IMR-90 (cell line): ENCODE results near the gene ERN1. TPM values are rescaled to one million over a fixed set of nuclear protein-coding genes. Genes with fewer than 3 reads are reported as not detected.

Experiments used
- ATAC-seq: fragments of 200-7000 bp; cut with Tn5 transposase; 2 replicates; pipeline ENCODE4 v1.9.1; 2020; ENCODE audit warnings: low read depth, mild to moderate bottlenecking, moderate library complexity
- BruUV-seq: library from RNA; stranded (reverse); fragments of 400-500 nt; replicated peaks from 2 replicates; lab custom pipeline; 2021; lab: Mats Ljungman, UMichigan
- CTCF ChIA-PET: fragments of 300-600 bp; formaldehyde crosslinking; extraction: SDS; loops from one replicate; lab custom pipeline; 2021; ENCODE audit warnings: antibody characterized with exemption; lab: Yijun Ruan, JAX
- POLR2A ChIA-PET: fragments of 300-600 bp; sonication (Branson Sonifier 250); formaldehyde crosslinking; loops from one replicate; lab custom pipeline; 2022; ENCODE audit warnings: antibody characterized with exemption; ENCODE audit not compliant: unreplicated experiment; lab: Charles Lee
- DNase-seq: peaks from one replicate; pipeline ENCODE4 v3.0.0; 2013
- H2AFZ ChIP-seq: replicated peaks from 2 replicates; pipeline ENCODE3; 2013; ENCODE audit warnings: low read length, mild to moderate bottlenecking; ENCODE audit not compliant: poor library complexity
- H2AK5ac ChIP-seq: 2 replicates; pipeline ENCODE4 v1.6.1; 2013; ENCODE audit warnings: low read depth, low read length, inconsistent platforms
- H2AK9ac ChIP-seq: replicated peaks from 2 replicates; pipeline ENCODE3; 2013; ENCODE audit warnings: mild to moderate bottlenecking, low read depth, low read length, moderate library complexity; ENCODE audit not compliant: poor library complexity
- H2BK120ac ChIP-seq: 2 replicates; pipeline ENCODE4 v1.6.1; 2013; ENCODE audit warnings: low read depth, low read length, inconsistent platforms
- H2BK15ac ChIP-seq: 3 replicates; pipeline ENCODE4 v1.6.1; 2013; ENCODE audit warnings: low read depth, low read length, inconsistent platforms
- H2BK20ac ChIP-seq: 2 replicates; pipeline ENCODE4 v1.6.1; 2013; ENCODE audit warnings: low read depth, mild to moderate bottlenecking, inconsistent platforms, low read length, moderate library complexity
- H2BK5ac ChIP-seq: 2 replicates; pipeline ENCODE4 v1.6.1; 2013; ENCODE audit warnings: mild to moderate bottlenecking, low read depth, low read length, inconsistent platforms; ENCODE audit not compliant: poor library complexity, severe bottlenecking
- H3K14ac ChIP-seq: replicated peaks from 2 replicates; pipeline ENCODE4 v1.6.1; 2013; ENCODE audit warnings: low read depth, low read length, inconsistent platforms
- H3K18ac ChIP-seq: 2 replicates; pipeline ENCODE4 v1.6.1; 2013; ENCODE audit warnings: low read depth, low read length, control low read depth
- H3K23ac ChIP-seq: 2 replicates; pipeline ENCODE4 v1.6.1; 2013; ENCODE audit warnings: low read depth, low read length, inconsistent platforms
- H3K27ac ChIP-seq: 2 replicates; pipeline ENCODE4 v1.5.1; 2013; ENCODE audit warnings: mild to moderate bottlenecking, control low read depth, low read length; ENCODE audit not compliant: insufficient read depth
- H3K27me3 ChIP-seq: 2 replicates; pipeline ENCODE4 v1.6.1; 2013; ENCODE audit warnings: low read length; ENCODE audit not compliant: control insufficient read depth, insufficient read depth
- H3K36me3 ChIP-seq: 2 replicates; pipeline ENCODE4 v1.6.1; 2013; ENCODE audit warnings: low read length, mixed read lengths; ENCODE audit not compliant: control insufficient read depth, insufficient read depth
- H3K4ac ChIP-seq: 2 replicates; pipeline ENCODE4 v1.6.1; 2013; ENCODE audit warnings: low read depth, low read length, inconsistent platforms
- H3K4me1 ChIP-seq: 2 replicates; pipeline ENCODE4 v1.6.1; 2013; ENCODE audit warnings: low read length, mixed read lengths; ENCODE audit not compliant: control insufficient read depth, insufficient read depth
- H3K4me2 ChIP-seq: 2 replicates; pipeline ENCODE4 v1.6.1; 2013; ENCODE audit warnings: low read depth, mild to moderate bottlenecking, control low read depth, low read length, moderate library complexity
- H3K4me3 ChIP-seq: 2 replicates; pipeline ENCODE4 v1.5.1; 2013; ENCODE audit warnings: low read depth, mild to moderate bottlenecking, control low read depth, low read length, moderate library complexity; ENCODE audit not compliant: insufficient read depth
- H3K56ac ChIP-seq: 2 replicates; pipeline ENCODE4 v1.6.1; 2013; ENCODE audit warnings: low read length, inconsistent platforms; ENCODE audit not compliant: insufficient read depth; ENCODE audit errors: extremely low read depth
- H3K79me1 ChIP-seq, 2 experiments: 2 replicates each; pipeline ENCODE4 v1.6.1; 2013; ENCODE audit warnings: low read length in 2 of 2, inconsistent platforms in 1 of 2, low read depth in 1 of 2
- H3K9ac ChIP-seq: 2 replicates; pipeline ENCODE4 v1.6.1; 2013; ENCODE audit warnings: low read depth, low read length, control low read depth
- H3K9me1 ChIP-seq: 2 replicates; pipeline ENCODE4 v1.6.1; 2013; ENCODE audit warnings: low read length, inconsistent platforms; ENCODE audit not compliant: insufficient read depth
- H3K9me3 ChIP-seq: 2 replicates; pipeline ENCODE4 v1.6.1; 2013; ENCODE audit warnings: low read length; ENCODE audit not compliant: control insufficient read depth, insufficient read depth
- H4K20me1 ChIP-seq: 2 replicates; pipeline ENCODE4 v1.6.1; 2013; ENCODE audit warnings: low read length, inconsistent platforms; ENCODE audit not compliant: insufficient read depth
- H4K5ac ChIP-seq: 2 replicates; pipeline ENCODE4 v1.6.1; 2013; ENCODE audit warnings: mild to moderate bottlenecking, low read depth, low read length, control low read depth
- H4K8ac ChIP-seq, 2 experiments: 2 replicates each; pipeline ENCODE4 v1.6.1; 2013; ENCODE audit warnings: low read depth in 2 of 2, low read length in 2 of 2, control low read depth in 1 of 2, inconsistent platforms in 1 of 2
- H4K91ac ChIP-seq: 2 replicates; pipeline ENCODE4 v1.6.1; 2013; ENCODE audit warnings: low read depth, low read length, inconsistent platforms; ENCODE audit not compliant: insufficient read depth
- BHLHE40 ChIP-seq: fragments of 150-350 bp; IDR thresholded peaks from 2 replicates; pipeline ENCODE4 v1.6.1; 2016; ENCODE audit warnings: mild to moderate bottlenecking, low read depth, low read length
- CEBPB ChIP-seq: IDR thresholded peaks from 2 replicates; pipeline ENCODE4 v1.6.1; 2012; ENCODE audit warnings: low read depth, low read length, improper control_type of control experiment
- CHD1 ChIP-seq: IDR thresholded peaks from 2 replicates; pipeline ENCODE4 v1.6.1; 2012; ENCODE audit warnings: low read depth, low read length, improper control_type of control experiment
- FOS ChIP-seq: fragments of 150-350 bp; IDR thresholded peaks from 2 replicates; pipeline ENCODE4 v1.6.1; 2016; ENCODE audit warnings: low read depth, low read length
- MAZ ChIP-seq: IDR thresholded peaks from 2 replicates; pipeline ENCODE4 v1.6.1; 2012; ENCODE audit warnings: low read depth, mild to moderate bottlenecking, low read length, improper control_type of control experiment, moderate library complexity, borderline replicate concordance
- MXI1 ChIP-seq: IDR thresholded peaks from 2 replicates; pipeline ENCODE4 v1.6.1; 2012; ENCODE audit warnings: low read depth, mild to moderate bottlenecking, low read length, moderate library complexity, borderline replicate concordance
- NFE2L2 ChIP-seq: fragments of 150-350 bp; IDR thresholded peaks from 2 replicates; pipeline ENCODE4 v1.6.1; 2016; ENCODE audit warnings: low read depth, mild to moderate bottlenecking, low read length
- POLR2A ChIP-seq: IDR thresholded peaks from 2 replicates; pipeline ENCODE4 v1.6.1; 2012; ENCODE audit warnings: mild to moderate bottlenecking, low read depth, low read length
- RAD21 ChIP-seq: IDR thresholded peaks from 2 replicates; pipeline ENCODE4 v1.6.1; 2012; ENCODE audit warnings: low read length, improper control_type of control experiment
- SMC3 ChIP-seq: fragments of 150-350 bp; IDR thresholded peaks from 2 replicates; pipeline ENCODE4 v1.6.1; 2016; ENCODE audit warnings: low read depth, mild to moderate bottlenecking, antibody characterized with exemption, low read length, moderate library complexity
- USF2 ChIP-seq: fragments of 150-350 bp; IDR thresholded peaks from 2 replicates; pipeline ENCODE4 v1.6.1; 2017; ENCODE audit warnings: mild to moderate bottlenecking, antibody characterized with exemption, low read length, low read depth
- WGBS, 2 experiments: methylation state at CpG; one replicate each; pipeline versions ENCODE4 v1.1.5 to v1.1.7; 2013; ENCODE audit warnings: missing lambda C conversion rate in 2 of 2; ENCODE audit not compliant: insufficient read length in 1 of 2; ENCODE audit errors: extremely low coverage in 2 of 2; 5-methylcytosine and 5-hydroxymethylcytosine counted together
- dilution Hi-C: fragments of 300-500 bp; cut with HindIII; formaldehyde crosslinking; loops from one replicate; pipeline ENCODE4 v1.14.3; 2018; ENCODE audit warnings: low sequenced_read_pairs; ENCODE audit not compliant: unreplicated experiment
- in situ Hi-C: fragments of 300-500 bp; cut with MboI; formaldehyde crosslinking; loops from 3 replicates; pipeline ENCODE4 v1.14.3; 2019; ENCODE audit warnings: low sequenced_read_pairs, inconsistent platforms, mixed read lengths
- intact Hi-C: fragments of 100-400 bp; cut with micrococcal nuclease; formaldehyde crosslinking; loops from 2 replicates; pipeline ENCODE4 v1.10.0; 2022
- polyA plus RNA-seq, 3 experiments: library from polyadenylated mRNA; depleted of rRNA; stranded (reverse); fragments of >200 nt; gene quantifications; 2 replicates each; pipeline ENCODE4 v1.2.3, GENCODE V29; 2012; ENCODE audit warnings: low replicate concordance in 1 of 3
- total RNA-seq: library from RNA; depleted of rRNA; stranded (reverse); fragments of >200 nt; gene quantifications from 2 replicates; pipeline ENCODE4 v1.2.3, GENCODE V29; 2012
- TF ChIP-seq, protein P1 (sequence below): fragments of 150-350 bp; IDR thresholded peaks from 2 replicates; pipeline ENCODE4 v1.6.1; 2016; ENCODE audit warnings: low read depth, mild to moderate bottlenecking, low read length, moderate library complexity, borderline replicate concordance

ERN1 gene
- total and polyA plus RNA-seq, 2 of the 4 experiments (the other 2 are of a cell fraction), result 2.7 to 4.1 TPM

DNA sequence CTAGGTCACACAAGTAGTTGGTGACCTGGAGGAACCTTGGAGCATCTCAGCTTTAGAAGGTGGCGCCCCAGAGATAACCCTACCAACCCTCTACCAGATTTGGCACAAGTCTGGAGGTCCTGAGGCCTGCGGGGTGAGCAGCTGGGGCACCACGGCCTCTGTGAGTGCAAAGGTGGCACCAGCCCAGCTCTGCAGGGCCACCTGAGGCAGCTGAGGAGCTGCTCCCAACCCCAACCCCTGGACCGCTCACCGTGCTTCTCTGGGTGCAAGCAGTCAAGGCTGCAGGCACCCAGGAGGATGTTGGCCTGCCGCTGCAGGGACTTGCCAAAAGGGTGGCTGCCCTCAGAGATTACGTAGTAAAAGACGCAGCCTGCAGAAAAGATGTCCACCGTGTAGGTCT lies 81.1 kb downstream of the ERN1 start:
- in situ Hi-C loops, result no loop called here
- Histone ChIP-seq H4K91ac (no peak overlapping the region), H3K4me3 (no peak overlapping the region), H3K4ac (no peak overlapping the region), H2BK5ac (no peak overlapping the region), H3K18ac (no peak overlapping the region), H3K14ac (no peak overlapping the region), H2AK5ac (no peak overlapping the region), H3K36me3 (peaks cover 52% of the 10 kb centered on the region), H3K9ac (no peak overlapping the region), H3K23ac (no peak overlapping the region), H2AFZ (no peak overlapping the region), H3K9me1 (peaks cover 2% of the 10 kb centered on the region; the same call in 1 of the 2 replicates), H3K9me3 (no peaks in the 10 kb centered on the region), H3K27me3 (no peaks in the 10 kb centered on the region), H3K4me2 (no peak overlapping the region), H4K5ac (no peak overlapping the region), H3K4me1 (no peaks in the 10 kb centered on the region), H2BK15ac (no peak overlapping the region), H4K8ac (no peak overlapping the region), H2BK20ac (no peak overlapping the region), H2AK9ac (no peak overlapping the region), H3K56ac (no peak overlapping the region), H4K20me1 (no peaks in the 10 kb centered on the region), H3K27ac (no peak overlapping the region), H3K79me1 (no peaks in the 10 kb centered on the region), H2BK120ac (no peak overlapping the region)
- TF ChIP-seq, protein P1, sequence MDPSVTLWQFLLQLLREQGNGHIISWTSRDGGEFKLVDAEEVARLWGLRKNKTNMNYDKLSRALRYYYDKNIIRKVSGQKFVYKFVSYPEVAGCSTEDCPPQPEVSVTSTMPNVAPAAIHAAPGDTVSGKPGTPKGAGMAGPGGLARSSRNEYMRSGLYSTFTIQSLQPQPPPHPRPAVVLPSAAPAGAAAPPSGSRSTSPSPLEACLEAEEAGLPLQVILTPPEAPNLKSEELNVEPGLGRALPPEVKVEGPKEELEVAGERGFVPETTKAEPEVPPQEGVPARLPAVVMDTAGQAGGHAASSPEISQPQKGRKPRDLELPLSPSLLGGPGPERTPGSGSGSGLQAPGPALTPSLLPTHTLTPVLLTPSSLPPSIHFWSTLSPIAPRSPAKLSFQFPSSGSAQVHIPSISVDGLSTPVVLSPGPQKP, result no peak
- TF ChIP-seq USF2, result no peak
- no peak for TF ChIP-seq MXI1
- no peak for TF ChIP-seq CEBPB
- TF ChIP-seq FOS, result no peak
- TF ChIP-seq BHLHE40, result no peak
- no peak for TF ChIP-seq CHD1
- TF ChIP-seq SMC3, result no peak
- TF ChIP-seq NFE2L2, result no peak
- no peak for TF ChIP-seq POLR2A
- no peak for TF ChIP-seq MAZ
- no peak for TF ChIP-seq RAD21
- ChIA-PET CTCF (interaction anchor here (1.1 kb wide), 1 partner anchor 81 kb away, joined by 3 read pairs; no protein-coding TSS in a partner anchor), POLR2A (no interaction called here)
- intact Hi-C loops, result no loop called here
- DNase-seq, result no peak
- dilution Hi-C loops, result no loop called here
- no TSS peak for BruUV-seq
- ATAC-seq, result no peak
- no CpG with 5 or more reads among the region's 9 CpGs for WGBS, 2 experiments
